ENCODE data around the gene ANKRD23.

DNA sequence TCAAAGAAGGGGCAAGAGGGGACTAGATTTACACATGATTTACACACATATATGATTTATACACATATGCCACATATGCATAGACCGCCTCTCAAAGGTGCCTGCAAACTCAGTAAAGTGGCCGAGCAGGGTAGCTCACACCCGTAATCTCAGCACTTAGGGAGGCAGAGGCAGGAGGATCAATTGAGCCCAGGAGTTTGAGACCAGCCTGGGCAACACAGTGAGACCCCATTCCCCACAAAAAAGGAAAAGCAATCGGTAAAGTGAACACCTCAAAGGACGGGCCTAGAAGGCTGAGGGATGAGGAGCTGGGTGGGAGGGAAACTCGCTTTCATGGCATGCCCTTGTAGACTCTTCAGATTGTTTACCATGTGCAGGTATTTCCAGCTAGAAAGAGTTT lies 8.8 kb upstream of the ANKRD23 start:
- TF ChIP-seq, protein P1, sequence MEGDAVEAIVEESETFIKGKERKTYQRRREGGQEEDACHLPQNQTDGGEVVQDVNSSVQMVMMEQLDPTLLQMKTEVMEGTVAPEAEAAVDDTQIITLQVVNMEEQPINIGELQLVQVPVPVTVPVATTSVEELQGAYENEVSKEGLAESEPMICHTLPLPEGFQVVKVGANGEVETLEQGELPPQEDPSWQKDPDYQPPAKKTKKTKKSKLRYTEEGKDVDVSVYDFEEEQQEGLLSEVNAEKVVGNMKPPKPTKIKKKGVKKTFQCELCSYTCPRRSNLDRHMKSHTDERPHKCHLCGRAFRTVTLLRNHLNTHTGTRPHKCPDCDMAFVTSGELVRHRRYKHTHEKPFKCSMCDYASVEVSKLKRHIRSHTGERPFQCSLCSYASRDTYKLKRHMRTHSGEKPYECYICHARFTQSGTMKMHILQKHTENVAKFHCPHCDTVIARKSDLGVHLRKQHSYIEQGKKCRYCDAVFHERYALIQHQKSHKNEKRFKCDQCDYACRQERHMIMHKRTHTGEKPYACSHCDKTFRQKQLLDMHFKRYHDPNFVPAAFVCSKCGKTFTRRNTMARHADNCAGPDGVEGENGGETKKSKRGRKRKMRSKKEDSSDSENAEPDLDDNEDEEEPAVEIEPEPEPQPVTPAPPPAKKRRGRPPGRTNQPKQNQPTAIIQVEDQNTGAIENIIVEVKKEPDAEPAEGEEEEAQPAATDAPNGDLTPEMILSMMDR (IDR thresholded peaks at IDR 0.05) = no peak
- no peak for TF ChIP-seq POLR2A (IDR thresholded peaks at IDR 0.05)
